Activated CD8-positive, alpha-beta T cell treated with anti-CD3 and anti-CD28 coated beads for 36 hours (primary cell): ENCODE measurements around the gene HTRA2. TPM values are rescaled to one million over a fixed set of nuclear protein-coding genes. Genes with fewer than 3 reads are reported as not detected.

Source experiments
- ATAC-seq: fragments of 200-7000 bp; cut with Tn5 transposase; one replicate; pipeline ENCODE4 v1.10.0; 2021; ENCODE audit warnings: mild to moderate bottlenecking, moderate library complexity
- CTCF ChIA-PET: fragments of 350-600 bp; sonication (Branson Sonifier 250); formaldehyde crosslinking; loops from one replicate; lab custom pipeline; 2021; ENCODE audit warnings: antibody characterized with exemption; lab: Charles Lee
- POLR2A ChIA-PET: fragments of 350-600 bp; sonication (Branson Sonifier 250); formaldehyde crosslinking; loops from one replicate; lab custom pipeline; 2021; ENCODE audit warnings: antibody characterized with exemption; lab: Charles Lee
- DNase-seq: peaks from one replicate; pipeline ENCODE4 v3.0.0-alpha.2; 2020
- H3K27ac Mint-ChIP-seq: one replicate; pipeline ENCODE4 v1.8.0; 2021; ENCODE audit warnings: mild to moderate bottlenecking, mixed read lengths
- H3K27me3 Mint-ChIP-seq: one replicate; pipeline ENCODE4 v1.8.0; 2021; ENCODE audit warnings: mixed read lengths
- H3K36me3 Mint-ChIP-seq: one replicate; pipeline ENCODE4 v1.8.0; 2021; ENCODE audit warnings: low read depth, mixed read lengths
- H3K4me1 Mint-ChIP-seq: one replicate; pipeline ENCODE4 v1.8.0; 2021; ENCODE audit warnings: low read depth, mixed read lengths
- H3K4me3 Mint-ChIP-seq: one replicate; pipeline ENCODE4 v1.8.0; 2021; ENCODE audit warnings: mild to moderate bottlenecking, moderate library complexity, mixed read lengths
- H3K9me3 Mint-ChIP-seq: one replicate; pipeline ENCODE4 v1.8.0; 2021; ENCODE audit warnings: mixed read lengths
- intact Hi-C: fragments of 100-400 bp; cut with micrococcal nuclease; formaldehyde crosslinking; loops from one replicate; pipeline ENCODE4 v1.10.0; 2022
- total RNA-seq, 2 experiments: library from RNA; stranded (reverse); gene quantifications; one replicate each; pipeline ENCODE4 v1.2.3, GENCODE V29; 2021
- TF ChIP-seq, protein P1 (sequence below): fragments of 200-600 bp; IDR thresholded peaks from one replicate; pipeline ENCODE4 v1.8.0; 2022; ENCODE audit warnings: antibody characterized with exemption, mild to moderate bottlenecking

The HTRA2 gene
- total RNA-seq, 2 experiments from 2014 or later, result 42.0 to 45.0 TPM

DNA sequence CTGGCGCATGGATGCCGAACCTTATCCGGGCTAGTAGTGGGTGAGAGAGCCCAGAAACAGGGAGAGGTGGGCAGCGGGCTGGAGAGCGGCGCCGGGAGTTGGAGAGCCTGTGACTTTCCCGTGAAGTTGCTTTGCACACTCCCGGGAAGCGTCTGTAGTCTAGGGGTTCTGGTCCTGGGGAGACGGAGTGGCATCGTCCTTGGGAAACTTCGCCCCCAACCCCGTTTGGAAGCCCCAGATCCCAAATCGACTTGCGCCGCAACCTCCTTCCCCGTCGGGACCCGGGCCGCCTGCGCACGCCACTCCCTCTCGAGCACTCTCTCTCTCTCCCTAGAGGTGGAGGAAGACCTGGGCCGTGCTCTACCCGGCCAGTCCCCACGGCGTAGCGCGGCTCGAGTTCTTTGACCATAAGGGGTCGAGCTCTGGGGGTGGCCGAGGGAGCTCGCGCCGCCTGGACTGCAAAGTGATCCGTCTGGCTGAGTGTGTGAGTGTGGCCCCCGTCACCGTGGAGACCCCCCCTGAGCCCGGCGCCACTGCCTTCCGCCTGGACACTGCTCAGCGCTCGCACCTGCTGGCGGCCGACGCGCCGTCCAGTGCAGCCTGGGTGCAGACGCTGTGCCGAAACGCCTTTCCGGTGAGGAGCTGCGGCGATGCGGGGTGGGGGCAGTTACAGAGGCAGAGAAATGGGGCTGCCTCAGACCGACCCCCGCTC is 25.2 kb downstream of the HTRA2 start:
- DNase-seq, result peak; percentile 53
- Mint-ChIP-seq H3K36me3 (peaks cover 7% of the 10 kb centered on the region), H3K9me3 (no peaks in the 10 kb centered on the region), H3K4me3 (peak overlapping the region; percentile 88), H3K4me1 (peaks cover 15% of the 10 kb centered on the region), H3K27me3 (peaks cover 23% of the 10 kb centered on the region), H3K27ac (peak overlapping the region; percentile 90)
- ATAC-seq, result peak; percentile 61
- TF ChIP-seq, protein P1, sequence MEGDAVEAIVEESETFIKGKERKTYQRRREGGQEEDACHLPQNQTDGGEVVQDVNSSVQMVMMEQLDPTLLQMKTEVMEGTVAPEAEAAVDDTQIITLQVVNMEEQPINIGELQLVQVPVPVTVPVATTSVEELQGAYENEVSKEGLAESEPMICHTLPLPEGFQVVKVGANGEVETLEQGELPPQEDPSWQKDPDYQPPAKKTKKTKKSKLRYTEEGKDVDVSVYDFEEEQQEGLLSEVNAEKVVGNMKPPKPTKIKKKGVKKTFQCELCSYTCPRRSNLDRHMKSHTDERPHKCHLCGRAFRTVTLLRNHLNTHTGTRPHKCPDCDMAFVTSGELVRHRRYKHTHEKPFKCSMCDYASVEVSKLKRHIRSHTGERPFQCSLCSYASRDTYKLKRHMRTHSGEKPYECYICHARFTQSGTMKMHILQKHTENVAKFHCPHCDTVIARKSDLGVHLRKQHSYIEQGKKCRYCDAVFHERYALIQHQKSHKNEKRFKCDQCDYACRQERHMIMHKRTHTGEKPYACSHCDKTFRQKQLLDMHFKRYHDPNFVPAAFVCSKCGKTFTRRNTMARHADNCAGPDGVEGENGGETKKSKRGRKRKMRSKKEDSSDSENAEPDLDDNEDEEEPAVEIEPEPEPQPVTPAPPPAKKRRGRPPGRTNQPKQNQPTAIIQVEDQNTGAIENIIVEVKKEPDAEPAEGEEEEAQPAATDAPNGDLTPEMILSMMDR, result no peak
- intact Hi-C loops, result no loop called here
- ChIA-PET CTCF (interaction anchor here (0.8 to 1.4 kb wide), 4 partner anchors 10 to 33 kb away, joined by 4 to 8 read pairs (median 4); no protein-coding TSS in a partner anchor), POLR2A (interaction anchor here (0.6 to 2.7 kb wide), 7 partner anchors 12 to 66 kb away, joined by 3 to 11 read pairs (median 4); no protein-coding TSS in a partner anchor)

DNA sequence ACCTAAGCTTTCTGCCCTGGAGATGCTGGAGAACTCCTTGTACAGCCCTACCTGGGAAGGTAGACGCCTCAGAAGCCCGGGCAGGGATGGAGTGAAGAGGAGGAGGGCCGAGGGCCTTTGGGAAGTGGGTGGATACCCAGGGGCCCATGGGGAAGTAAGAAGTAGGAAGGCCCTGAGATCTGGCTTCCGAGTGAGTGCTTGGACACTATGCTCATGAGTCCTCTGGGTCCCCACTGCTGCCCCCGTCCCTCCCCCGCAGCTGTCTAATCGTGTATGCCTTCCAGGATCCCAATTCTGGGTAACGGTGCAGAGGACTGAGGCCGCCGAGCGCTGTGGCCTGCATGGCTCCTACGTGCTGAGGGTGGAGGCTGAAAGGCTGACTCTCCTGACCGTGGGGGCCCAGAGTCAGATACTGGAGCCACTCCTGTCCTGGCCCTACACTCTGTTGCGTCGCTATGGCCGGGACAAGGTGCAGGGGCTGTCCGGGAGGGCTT is 25.9 kb downstream of the HTRA2 start:
- ATAC-seq (no peak), DNase-seq (no peak)
- Mint-ChIP-seq H3K27me3 (peaks cover 19% of the 10 kb centered on the region), H3K36me3 (peaks cover 7% of the 10 kb centered on the region), H3K27ac (peak overlapping the region; percentile 90), H3K4me1 (peaks cover 19% of the 10 kb centered on the region), H3K9me3 (no peaks in the 10 kb centered on the region), H3K4me3 (peak overlapping the region; percentile 88)
- CTCF ChIA-PET, result interaction anchor here (0.8 to 1.4 kb wide), 4 partner anchors 11 to 33 kb away, joined by 4 to 8 read pairs (median 4); no protein-coding TSS in a partner anchor
- POLR2A ChIA-PET, result interaction anchor here (0.6 to 2.7 kb wide), 6 partner anchors 11 to 67 kb away, joined by 3 to 11 read pairs (median 4); no protein-coding TSS in a partner anchor
- TF ChIP-seq, protein P1, result no peak
- intact Hi-C loops, result no loop called here

DNA sequence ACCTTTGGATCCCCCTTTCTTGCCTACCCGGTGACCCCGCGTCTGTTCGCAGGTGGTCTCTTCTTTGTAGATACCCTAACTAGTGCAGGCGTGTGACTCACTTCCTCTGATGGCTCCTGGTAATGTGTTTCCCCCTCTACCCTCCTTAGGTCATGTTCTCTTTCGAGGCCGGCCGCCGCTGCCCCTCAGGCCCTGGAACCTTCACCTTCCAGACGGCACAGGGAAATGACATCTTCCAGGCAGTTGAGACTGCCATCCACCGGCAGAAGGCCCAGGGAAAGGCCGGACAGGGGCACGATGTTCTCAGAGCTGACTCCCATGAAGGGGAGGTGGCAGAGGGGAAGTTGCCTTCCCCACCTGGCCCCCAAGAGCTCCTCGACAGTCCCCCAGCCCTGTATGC is 26.4 kb downstream of the HTRA2 start:
- Mint-ChIP-seq H3K4me1 (peaks cover 20% of the 10 kb centered on the region), H3K36me3 (peaks cover 7% of the 10 kb centered on the region), H3K27ac (no peak overlapping the region), H3K27me3 (peaks cover 19% of the 10 kb centered on the region), H3K9me3 (no peaks in the 10 kb centered on the region), H3K4me3 (peak overlapping the region; percentile 88)
- no peak for ATAC-seq
- DNase-seq, result no peak
- intact Hi-C loops, result no loop called here
- CTCF ChIA-PET, result interaction anchor here (0.7 to 1.4 kb wide), 4 partner anchors 11 to 73 kb away, joined by 3 to 8 read pairs (median 4); partner anchors contain the start of genes CCDC142 and TTC31
- TF ChIP-seq, protein P1, result no peak
- POLR2A ChIA-PET, result interaction anchor here (1.1 to 2.7 kb wide), 4 partner anchors 10 to 68 kb away, joined by 3 to 11 read pairs (median 6); no protein-coding TSS in a partner anchor

DNA sequence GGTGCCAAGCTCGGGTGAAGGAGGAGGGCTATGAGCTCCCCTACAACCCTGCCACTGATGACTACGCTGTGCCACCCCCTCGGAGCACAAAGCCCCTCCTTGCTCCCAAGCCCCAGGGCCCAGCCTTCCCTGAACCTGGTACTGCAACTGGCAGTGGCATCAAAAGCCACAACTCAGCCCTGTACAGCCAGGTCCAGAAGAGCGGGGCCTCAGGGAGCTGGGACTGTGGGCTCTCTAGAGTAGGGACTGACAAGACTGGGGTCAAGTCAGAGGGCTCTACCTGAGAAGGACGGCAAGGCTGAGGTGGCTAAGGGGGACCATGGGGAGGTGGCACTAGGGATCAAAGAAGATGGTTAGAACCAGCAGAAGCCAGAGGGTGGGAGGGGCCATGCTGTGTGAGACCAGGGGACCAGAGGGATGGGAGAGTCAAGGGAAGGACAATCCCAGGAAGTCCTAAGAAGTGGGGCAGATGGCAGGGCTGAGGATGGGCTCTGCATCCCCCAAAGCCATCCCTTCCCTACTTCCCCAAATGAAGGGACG is 27.2 kb downstream of the HTRA2 start:
- DNase-seq (no peak), ATAC-seq (no peak)
- POLR2A ChIA-PET, result interaction anchor here (0.6 to 1.9 kb wide), 2 partner anchors 10 to 22 kb away, joined by 4 to 8 read pairs; no protein-coding TSS in a partner anchor
- H3K27ac Mint-ChIP-seq, result no peak overlapping the region
- peaks cover 20% of the 10 kb centered on the region for H3K27me3 Mint-ChIP-seq
- H3K4me1 Mint-ChIP-seq, result peaks cover 20% of the 10 kb centered on the region
- TF ChIP-seq, protein P1, result no peak
- no peaks in the 10 kb centered on the region for H3K9me3 Mint-ChIP-seq
- no peak overlapping the region for H3K4me3 Mint-ChIP-seq
- peaks cover 7% of the 10 kb centered on the region for H3K36me3 Mint-ChIP-seq
- CTCF ChIA-PET, result interaction anchor here (0.7 to 2.6 kb wide), 3 partner anchors 14 to 74 kb away, joined by 3 to 11 read pairs (median 3); partner anchors contain the start of genes CCDC142 and TTC31
- intact Hi-C loops, result no loop called here
